GM13976 (cell line): Measurements from ENCODE around the gene PGM2L1.
A peak's percentile ranks its signal among the peaks of the same experiment; 100 is the strongest.
"Not testable (repeated sequence)": the region's sequence is repeated elsewhere in the genome, so short reads cannot be mapped to it uniquely, and the experiment has no call there.

ENCODE experiments used
- DNase-seq: peaks from one replicate; pipeline ENCODE4 v3.0.0; 2012; ENCODE audit warnings: low spot score
- in situ Hi-C: fragments of 300-500 bp; cut with MboI; formaldehyde crosslinking; loops from one replicate; pipeline ENCODE4 v1.12.0; 2022; ENCODE audit warnings: low sequenced_read_pairs, mixed read lengths, inconsistent platforms; ENCODE audit not compliant: unreplicated experiment
- TF ChIP-seq, protein P1 (sequence below): IDR thresholded peaks from 2 replicates; pipeline ENCODE4 v1.5.1; 2012; ENCODE audit warnings: borderline replicate concordance, mild to moderate bottlenecking; ENCODE audit not compliant: insufficient read depth; ENCODE audit errors: extremely low read depth, missing control alignments, control extremely low read depth

PGM2L1 gene

GRCh38 chr11:74367881-74368280 is 30.4 kb downstream of the PGM2L1 start:
- TF ChIP-seq, protein P1, sequence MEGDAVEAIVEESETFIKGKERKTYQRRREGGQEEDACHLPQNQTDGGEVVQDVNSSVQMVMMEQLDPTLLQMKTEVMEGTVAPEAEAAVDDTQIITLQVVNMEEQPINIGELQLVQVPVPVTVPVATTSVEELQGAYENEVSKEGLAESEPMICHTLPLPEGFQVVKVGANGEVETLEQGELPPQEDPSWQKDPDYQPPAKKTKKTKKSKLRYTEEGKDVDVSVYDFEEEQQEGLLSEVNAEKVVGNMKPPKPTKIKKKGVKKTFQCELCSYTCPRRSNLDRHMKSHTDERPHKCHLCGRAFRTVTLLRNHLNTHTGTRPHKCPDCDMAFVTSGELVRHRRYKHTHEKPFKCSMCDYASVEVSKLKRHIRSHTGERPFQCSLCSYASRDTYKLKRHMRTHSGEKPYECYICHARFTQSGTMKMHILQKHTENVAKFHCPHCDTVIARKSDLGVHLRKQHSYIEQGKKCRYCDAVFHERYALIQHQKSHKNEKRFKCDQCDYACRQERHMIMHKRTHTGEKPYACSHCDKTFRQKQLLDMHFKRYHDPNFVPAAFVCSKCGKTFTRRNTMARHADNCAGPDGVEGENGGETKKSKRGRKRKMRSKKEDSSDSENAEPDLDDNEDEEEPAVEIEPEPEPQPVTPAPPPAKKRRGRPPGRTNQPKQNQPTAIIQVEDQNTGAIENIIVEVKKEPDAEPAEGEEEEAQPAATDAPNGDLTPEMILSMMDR: no peak
- DNase-seq: no peak

DNA sequence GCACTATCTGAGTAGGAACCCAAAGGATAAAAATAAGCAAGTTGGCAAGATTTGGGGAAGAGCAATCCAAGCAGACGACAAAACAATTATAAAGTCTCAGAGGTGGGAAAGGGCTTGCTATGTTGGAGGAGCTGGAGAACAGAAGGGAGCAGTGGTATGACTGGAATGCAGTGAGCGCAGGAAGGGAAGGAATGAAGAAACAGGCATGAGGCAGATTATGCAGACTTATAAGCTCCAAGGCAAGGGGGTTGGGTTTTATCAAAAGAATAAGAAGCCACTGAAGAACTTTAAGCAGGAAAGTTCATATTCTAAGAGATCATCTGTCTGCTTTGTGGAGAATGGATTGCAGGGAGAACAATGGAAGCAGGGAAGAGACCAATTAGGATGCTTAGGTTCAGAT is 31.7 kb downstream of the PGM2L1 start:
- TF ChIP-seq, protein P1: no peak
- in situ Hi-C loops: no loop called here
- no peak for DNase-seq

More at GRCh38 chr11:74367881-74368280, 30.4 kb downstream of the PGM2L1 start:
- in situ Hi-C loops: no loop called here

DNA sequence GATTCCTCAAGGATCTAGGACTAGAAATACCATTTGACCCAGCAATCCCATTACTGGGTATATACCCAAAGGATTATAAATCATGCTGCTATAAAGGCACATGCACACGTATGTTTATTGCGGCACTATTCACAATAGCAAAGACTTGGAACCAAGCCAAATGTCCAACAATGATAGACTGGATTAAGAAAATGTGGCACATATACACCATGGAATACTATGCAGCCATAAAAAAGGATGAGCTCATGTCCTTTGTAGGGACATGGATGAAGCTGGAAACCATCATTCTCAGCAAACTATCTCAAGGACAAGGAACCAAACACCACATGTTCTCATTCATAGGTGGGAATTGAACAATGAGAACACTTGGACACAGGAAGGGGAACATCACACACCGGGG is 32.4 kb downstream of the PGM2L1 start:
- in situ Hi-C loops, DNase-seq: not testable (repeated sequence)

DNA sequence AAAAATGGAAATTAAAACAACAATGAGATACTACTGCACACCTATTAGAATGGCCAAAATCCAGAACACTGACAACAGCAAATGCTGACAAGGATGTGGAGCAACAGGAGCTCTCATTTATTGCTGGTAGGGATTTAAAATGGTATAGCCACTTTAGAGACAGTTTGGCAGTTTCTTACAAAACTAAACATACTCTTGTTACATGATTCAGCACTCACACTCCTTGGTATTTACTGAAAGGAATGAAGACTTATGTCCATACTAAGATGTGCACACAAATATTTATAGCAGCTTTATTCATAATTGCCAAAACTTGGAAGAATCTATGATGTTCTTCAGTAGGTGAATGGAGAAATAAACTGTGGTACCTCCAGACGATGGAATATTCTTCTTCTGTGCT is 40.8 kb downstream of the PGM2L1 start:
- in situ Hi-C loops: no loop called here
- TF ChIP-seq, protein P1: no peak
- no peak for DNase-seq

DNA sequence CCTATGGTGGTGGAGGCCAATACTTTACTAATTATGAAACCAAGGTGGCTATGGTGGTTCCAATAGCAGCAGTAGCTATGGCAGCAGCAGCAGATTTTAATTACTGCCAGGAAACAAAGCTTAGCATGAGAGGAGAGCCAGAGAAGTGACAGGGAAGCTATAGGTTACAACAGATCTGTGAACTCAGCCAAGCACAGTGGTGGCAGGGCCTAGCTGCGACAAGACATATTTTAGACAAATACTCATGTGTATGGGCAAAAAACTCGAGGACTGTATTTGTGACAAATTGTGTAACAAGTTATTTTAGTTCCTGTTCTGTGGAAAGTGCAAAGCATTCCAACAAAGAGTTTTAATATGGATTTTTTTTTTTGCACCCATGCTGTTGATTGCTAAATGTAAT is 42.6 kb downstream of the PGM2L1 start:
- TF ChIP-seq, protein P1: no peak
- no peak for DNase-seq
- in situ Hi-C loops: no loop called here

DNA sequence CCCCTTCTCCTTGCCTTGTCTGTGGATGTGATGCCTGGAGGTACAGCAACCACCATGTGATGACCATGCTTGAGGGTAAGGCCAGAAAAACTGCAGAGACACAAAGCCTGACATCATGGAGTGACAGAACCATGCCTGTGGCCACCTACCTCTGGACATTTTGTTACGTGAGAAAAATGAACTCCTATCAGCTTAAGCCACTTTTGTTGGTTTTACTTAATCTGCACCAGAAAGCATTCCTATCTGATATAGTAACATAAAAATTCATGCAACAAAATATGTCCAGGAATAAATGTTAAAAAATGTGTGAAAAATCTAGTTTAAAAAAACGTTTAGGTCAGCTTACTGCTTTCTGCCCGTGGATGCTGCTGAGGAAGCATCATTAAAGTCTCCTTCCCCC is 44.2 kb downstream of the PGM2L1 start:
- in situ Hi-C loops: no loop called here
- TF ChIP-seq, protein P1: no peak
- DNase-seq: peak; percentile 15

- in situ Hi-C loops: no loop called here
- TF ChIP-seq, protein P1: no peak
- DNase-seq: no peak
These were observed 50.9 kb downstream of the PGM2L1 start for GRCh38 chr11:74347381-74347780.
